Osteocyte (in vitro differentiated cells): ENCODE data around the gene ANKS3. TPM values are rescaled to one million over a fixed set of nuclear protein-coding genes. Genes with fewer than 3 reads are reported as not detected.

Source experiments
- DNase-seq: peaks from one replicate; pipeline ENCODE4 v3.0.0; 2021; ENCODE audit warnings: mixed read lengths; ENCODE audit not compliant: unreplicated experiment; ENCODE audit errors: extremely low spot score
- H3K27ac Mint-ChIP-seq: one replicate; pipeline ENCODE4 v1.8.0; 2021; ENCODE audit warnings: mild to moderate bottlenecking, mixed read lengths; ENCODE audit not compliant: unreplicated experiment
- H3K27me3 Mint-ChIP-seq: one replicate; pipeline ENCODE4 v1.8.0; 2021; ENCODE audit warnings: mixed read lengths; ENCODE audit not compliant: unreplicated experiment
- H3K36me3 Mint-ChIP-seq: one replicate; pipeline ENCODE4 v1.8.0; 2021; ENCODE audit warnings: mixed read lengths; ENCODE audit not compliant: unreplicated experiment
- H3K4me1 Mint-ChIP-seq: one replicate; pipeline ENCODE4 v1.8.0; 2021; ENCODE audit warnings: mixed read lengths; ENCODE audit not compliant: unreplicated experiment
- H3K4me3 Mint-ChIP-seq: one replicate; pipeline ENCODE4 v1.8.0; 2021; ENCODE audit warnings: mild to moderate bottlenecking, moderate library complexity, mixed read lengths; ENCODE audit not compliant: unreplicated experiment
- H3K9me3 Mint-ChIP-seq: one replicate; pipeline ENCODE4 v1.8.0; 2021; ENCODE audit warnings: mixed read lengths; ENCODE audit not compliant: unreplicated experiment
- total RNA-seq: library from RNA; stranded (reverse); gene quantifications from 2 replicates; pipeline ENCODE4 v1.2.1, GENCODE V29; 2021
- TF ChIP-seq, protein P1 (sequence below): fragments of 200-600 bp; sonication (generic); IDR thresholded peaks from 2 replicates; pipeline ENCODE4 v1.5.0; 2021; ENCODE audit warnings: antibody characterized with exemption, mild to moderate bottlenecking, moderate library complexity

Gene ANKS3
- total RNA-seq, 1 donor from 2014 or later = 30.0 TPM

DNA sequence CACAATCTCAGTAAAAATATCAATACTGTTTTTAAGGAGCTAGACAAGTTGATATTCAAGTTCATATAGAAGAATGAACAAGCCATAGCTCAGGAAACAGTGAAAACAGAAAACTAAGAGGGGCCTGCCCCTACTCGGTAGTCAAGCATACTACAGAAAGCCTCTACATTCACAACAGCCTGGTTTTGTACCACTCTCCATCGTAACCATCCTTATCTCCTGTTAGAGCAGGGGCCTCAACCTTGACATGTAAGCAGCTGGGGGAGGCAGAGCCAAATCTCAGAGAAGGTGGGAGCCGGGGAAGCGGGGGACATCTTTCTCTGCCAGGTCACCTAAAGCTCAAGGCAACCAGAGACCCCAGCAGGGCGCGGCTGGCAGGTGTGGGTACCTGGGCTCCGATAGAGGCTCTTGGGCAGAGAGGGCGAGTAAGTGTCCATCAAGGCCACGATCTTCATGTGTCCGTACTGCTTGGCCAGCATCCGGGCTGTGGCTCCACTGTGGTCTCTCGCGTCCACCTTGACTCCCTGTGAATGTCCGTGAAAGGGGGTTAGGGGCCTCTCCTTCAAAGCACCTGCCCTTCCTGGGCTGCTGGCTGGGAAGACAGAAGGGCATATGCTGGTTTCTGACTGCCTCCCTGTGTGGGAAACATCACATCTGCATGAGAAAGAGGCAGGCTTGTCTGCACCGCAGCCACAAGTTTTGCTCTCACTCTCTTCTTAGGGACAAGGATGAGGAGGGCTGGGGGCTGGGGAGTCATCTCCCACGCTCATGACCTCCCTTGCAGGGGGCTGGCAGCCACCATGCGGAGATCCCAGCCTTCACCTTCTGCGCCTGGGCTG lies 20.2 kb downstream of the ANKS3 start:
- Mint-ChIP-seq H3K36me3 (peaks cover 38% of the 10 kb centered on the region), H3K27me3 (no peaks in the 10 kb centered on the region), H3K4me3 (no peak overlapping the region), H3K9me3 (no peaks in the 10 kb centered on the region), H3K27ac (no peak overlapping the region), H3K4me1 (no peaks in the 10 kb centered on the region)
- TF ChIP-seq, protein P1, sequence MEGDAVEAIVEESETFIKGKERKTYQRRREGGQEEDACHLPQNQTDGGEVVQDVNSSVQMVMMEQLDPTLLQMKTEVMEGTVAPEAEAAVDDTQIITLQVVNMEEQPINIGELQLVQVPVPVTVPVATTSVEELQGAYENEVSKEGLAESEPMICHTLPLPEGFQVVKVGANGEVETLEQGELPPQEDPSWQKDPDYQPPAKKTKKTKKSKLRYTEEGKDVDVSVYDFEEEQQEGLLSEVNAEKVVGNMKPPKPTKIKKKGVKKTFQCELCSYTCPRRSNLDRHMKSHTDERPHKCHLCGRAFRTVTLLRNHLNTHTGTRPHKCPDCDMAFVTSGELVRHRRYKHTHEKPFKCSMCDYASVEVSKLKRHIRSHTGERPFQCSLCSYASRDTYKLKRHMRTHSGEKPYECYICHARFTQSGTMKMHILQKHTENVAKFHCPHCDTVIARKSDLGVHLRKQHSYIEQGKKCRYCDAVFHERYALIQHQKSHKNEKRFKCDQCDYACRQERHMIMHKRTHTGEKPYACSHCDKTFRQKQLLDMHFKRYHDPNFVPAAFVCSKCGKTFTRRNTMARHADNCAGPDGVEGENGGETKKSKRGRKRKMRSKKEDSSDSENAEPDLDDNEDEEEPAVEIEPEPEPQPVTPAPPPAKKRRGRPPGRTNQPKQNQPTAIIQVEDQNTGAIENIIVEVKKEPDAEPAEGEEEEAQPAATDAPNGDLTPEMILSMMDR = no peak
- DNase-seq = no peak

DNA sequence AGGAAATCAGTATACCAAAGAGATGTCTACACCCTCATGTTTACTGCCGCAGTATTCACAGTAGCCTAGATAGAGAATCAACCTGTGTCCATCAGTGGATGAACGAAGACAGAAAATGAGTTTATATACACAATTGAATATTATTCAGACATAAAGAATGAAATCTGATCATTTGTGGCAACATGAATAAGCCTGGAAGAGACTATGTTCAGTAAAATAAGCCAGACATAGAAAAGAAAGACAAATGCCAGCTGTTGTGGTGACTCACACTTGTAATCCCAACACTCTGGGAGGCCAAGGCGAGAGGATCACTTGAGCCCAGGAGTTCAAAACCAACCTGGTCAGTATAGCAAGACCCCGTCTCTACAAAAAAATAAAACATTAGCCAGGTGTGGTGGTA lies 24.6 kb downstream of the ANKS3 start:
- H3K27ac Mint-ChIP-seq = no peak overlapping the region
- H3K9me3 Mint-ChIP-seq = no peaks in the 10 kb centered on the region
- TF ChIP-seq, protein P1 = no peak
- peaks cover 49% of the 10 kb centered on the region for H3K36me3 Mint-ChIP-seq
- no peak for DNase-seq
- no peaks in the 10 kb centered on the region for H3K4me1 Mint-ChIP-seq
- H3K27me3 Mint-ChIP-seq = no peaks in the 10 kb centered on the region
- H3K4me3 Mint-ChIP-seq = no peak overlapping the region

DNA sequence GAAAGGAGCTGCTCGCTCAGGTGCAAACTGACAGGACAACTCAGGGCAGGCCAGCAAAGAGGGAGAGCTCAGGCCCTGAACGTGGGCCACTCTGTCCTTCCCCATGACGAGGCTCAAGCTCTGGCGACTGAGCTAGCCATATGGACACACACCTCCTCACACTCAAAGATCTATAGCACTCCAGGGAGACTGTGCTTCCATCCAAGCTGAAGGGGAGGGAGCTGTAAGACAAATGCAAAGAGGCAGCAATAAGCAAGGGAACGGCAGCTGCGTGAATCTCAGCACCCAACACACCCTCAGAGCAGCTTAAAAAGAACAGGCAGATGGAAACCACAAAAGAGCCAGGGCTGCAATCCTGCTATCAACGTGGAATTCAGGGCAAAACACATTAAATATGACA lies 27.2 kb downstream of the ANKS3 start:
- Mint-ChIP-seq H3K27ac (no peak overlapping the region), H3K4me3 (no peak overlapping the region), H3K4me1 (no peaks in the 10 kb centered on the region), H3K36me3 (peaks cover 41% of the 10 kb centered on the region), H3K9me3 (no peaks in the 10 kb centered on the region), H3K27me3 (no peaks in the 10 kb centered on the region)
- TF ChIP-seq, protein P1 = no peak
- DNase-seq = no peak

DNA sequence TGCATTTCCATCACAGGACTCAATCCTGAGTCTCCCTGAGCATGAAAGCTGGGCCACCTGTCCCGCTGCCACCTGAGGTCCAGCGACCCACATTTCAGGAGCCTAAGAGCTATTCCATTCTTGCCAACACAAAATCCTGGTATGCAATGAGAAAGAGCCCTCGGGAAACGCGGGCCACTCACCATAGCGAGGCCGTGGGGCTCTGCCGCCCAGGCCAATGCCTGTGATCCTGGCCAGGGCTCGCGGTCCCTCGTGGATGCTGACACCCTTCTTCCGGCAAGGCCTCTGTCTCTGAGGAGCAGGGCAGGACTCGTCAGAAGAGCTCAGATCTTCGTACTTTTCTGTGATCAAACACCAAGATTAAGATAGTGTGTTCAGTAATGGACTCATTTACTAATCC lies 29.2 kb downstream of the ANKS3 start:
- peaks cover 37% of the 10 kb centered on the region for H3K36me3 Mint-ChIP-seq
- no peak overlapping the region for H3K4me3 Mint-ChIP-seq
- H3K27ac Mint-ChIP-seq = no peak overlapping the region
- TF ChIP-seq, protein P1 = no peak
- no peaks in the 10 kb centered on the region for H3K9me3 Mint-ChIP-seq
- no peaks in the 10 kb centered on the region for H3K27me3 Mint-ChIP-seq
- DNase-seq = no peak
- H3K4me1 Mint-ChIP-seq = no peaks in the 10 kb centered on the region

DNA sequence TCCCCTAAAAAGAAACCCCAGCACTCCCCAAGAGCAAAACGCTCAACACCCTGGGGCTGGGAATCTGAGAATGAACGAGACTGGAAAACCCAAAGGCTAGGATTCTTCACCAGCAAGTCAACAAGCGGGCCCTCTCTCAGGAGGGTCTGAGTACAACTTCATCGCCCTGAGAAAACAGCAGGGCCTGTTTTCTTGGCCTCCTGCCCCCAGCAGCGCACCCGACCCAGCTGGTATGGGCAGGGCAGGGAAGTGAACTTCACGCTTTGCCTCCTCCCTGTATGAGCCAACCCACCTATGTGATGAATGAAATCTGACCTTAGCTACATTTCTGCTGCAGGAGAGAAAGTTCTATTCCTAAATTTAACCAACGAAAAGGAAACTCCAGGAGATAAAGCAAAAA lies 29.6 kb downstream of the ANKS3 start:
- Mint-ChIP-seq H3K9me3 (no peaks in the 10 kb centered on the region), H3K36me3 (peaks cover 35% of the 10 kb centered on the region), H3K27me3 (no peaks in the 10 kb centered on the region), H3K4me1 (no peaks in the 10 kb centered on the region), H3K4me3 (no peak overlapping the region), H3K27ac (no peak overlapping the region)
- TF ChIP-seq, protein P1 = no peak
- DNase-seq = no peak
